Type B pancreatic cell (in vitro differentiated cells): ENCODE measurements around the gene PLEKHA8. TPM values are rescaled to one million over a fixed set of nuclear protein-coding genes. Genes with fewer than 3 reads are reported as not detected.
"Not testable (repeated sequence)": the region's sequence is repeated elsewhere in the genome, so short reads cannot be mapped to it uniquely, and the experiment has no call there.

Experiments
- DNase-seq: peaks from one replicate; pipeline ENCODE4 v3.0.0; 2021; ENCODE audit warnings: mixed read lengths; ENCODE audit not compliant: unreplicated experiment; ENCODE audit errors: extremely low spot score
- H3K27ac Mint-ChIP-seq: 2 replicates; pipeline ENCODE4 v1.8.0; 2021; ENCODE audit warnings: mild to moderate bottlenecking, mixed read lengths
- H3K27me3 Mint-ChIP-seq: 2 replicates; pipeline ENCODE4 v1.8.0; 2021; ENCODE audit warnings: mixed read lengths
- H3K36me3 Mint-ChIP-seq: 2 replicates; pipeline ENCODE4 v1.8.0; 2021; ENCODE audit warnings: mixed read lengths
- H3K4me1 Mint-ChIP-seq: one replicate; pipeline ENCODE4 v1.8.0; 2021; ENCODE audit warnings: mixed read lengths; ENCODE audit not compliant: unreplicated experiment
- H3K4me3 Mint-ChIP-seq: 2 replicates; pipeline ENCODE4 v1.8.0; 2021; ENCODE audit warnings: mild to moderate bottlenecking, mixed read lengths
- H3K9me3 Mint-ChIP-seq: 2 replicates; pipeline ENCODE4 v1.8.0; 2021; ENCODE audit warnings: mixed read lengths
- total RNA-seq: library from RNA; stranded (reverse); gene quantifications from 2 replicates; pipeline ENCODE4 v1.2.1, GENCODE V29; 2021; ENCODE audit warnings: low replicate concordance
- TF ChIP-seq, protein P1 (sequence below): fragments of 200-600 bp; sonication (generic); conservative IDR thresholded peaks from 2 replicates; pipeline ENCODE4 v1.5.0; 2021; ENCODE audit warnings: antibody characterized with exemption, mild to moderate bottlenecking

PLEKHA8 gene
- total RNA-seq, 1 donor from 2014 or later, result 46.0 TPM

DNA sequence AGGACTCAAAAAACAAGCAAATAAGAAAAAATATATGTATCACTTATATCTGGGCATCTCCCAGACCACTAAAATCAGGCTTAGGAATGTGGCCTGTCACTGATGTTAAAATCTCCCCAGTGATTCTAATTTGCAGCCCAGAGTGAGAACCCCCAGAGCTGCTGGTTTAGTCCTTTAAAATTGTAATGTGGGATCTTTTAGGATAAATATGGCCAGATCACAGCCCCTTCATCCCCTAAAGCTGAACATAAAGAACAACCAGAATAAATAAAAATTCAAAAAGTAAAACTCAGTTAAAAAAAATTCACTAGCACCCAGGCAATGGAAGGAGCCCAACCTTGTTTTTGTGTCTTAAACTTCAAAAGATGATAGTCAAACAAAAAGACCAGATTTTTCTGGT, 60.1 kb downstream of the PLEKHA8 start:
- no peaks in the 10 kb centered on the region for H3K27me3 Mint-ChIP-seq
- TF ChIP-seq, protein P1, sequence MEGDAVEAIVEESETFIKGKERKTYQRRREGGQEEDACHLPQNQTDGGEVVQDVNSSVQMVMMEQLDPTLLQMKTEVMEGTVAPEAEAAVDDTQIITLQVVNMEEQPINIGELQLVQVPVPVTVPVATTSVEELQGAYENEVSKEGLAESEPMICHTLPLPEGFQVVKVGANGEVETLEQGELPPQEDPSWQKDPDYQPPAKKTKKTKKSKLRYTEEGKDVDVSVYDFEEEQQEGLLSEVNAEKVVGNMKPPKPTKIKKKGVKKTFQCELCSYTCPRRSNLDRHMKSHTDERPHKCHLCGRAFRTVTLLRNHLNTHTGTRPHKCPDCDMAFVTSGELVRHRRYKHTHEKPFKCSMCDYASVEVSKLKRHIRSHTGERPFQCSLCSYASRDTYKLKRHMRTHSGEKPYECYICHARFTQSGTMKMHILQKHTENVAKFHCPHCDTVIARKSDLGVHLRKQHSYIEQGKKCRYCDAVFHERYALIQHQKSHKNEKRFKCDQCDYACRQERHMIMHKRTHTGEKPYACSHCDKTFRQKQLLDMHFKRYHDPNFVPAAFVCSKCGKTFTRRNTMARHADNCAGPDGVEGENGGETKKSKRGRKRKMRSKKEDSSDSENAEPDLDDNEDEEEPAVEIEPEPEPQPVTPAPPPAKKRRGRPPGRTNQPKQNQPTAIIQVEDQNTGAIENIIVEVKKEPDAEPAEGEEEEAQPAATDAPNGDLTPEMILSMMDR, result no peak
- no peaks in the 10 kb centered on the region for H3K4me1 Mint-ChIP-seq
- H3K9me3 Mint-ChIP-seq, result no peaks in the 10 kb centered on the region
- no peak overlapping the region for H3K27ac Mint-ChIP-seq
- DNase-seq, result no peak
- H3K4me3 Mint-ChIP-seq, result no peak overlapping the region
- peaks cover 18% of the 10 kb centered on the region for H3K36me3 Mint-ChIP-seq

DNA sequence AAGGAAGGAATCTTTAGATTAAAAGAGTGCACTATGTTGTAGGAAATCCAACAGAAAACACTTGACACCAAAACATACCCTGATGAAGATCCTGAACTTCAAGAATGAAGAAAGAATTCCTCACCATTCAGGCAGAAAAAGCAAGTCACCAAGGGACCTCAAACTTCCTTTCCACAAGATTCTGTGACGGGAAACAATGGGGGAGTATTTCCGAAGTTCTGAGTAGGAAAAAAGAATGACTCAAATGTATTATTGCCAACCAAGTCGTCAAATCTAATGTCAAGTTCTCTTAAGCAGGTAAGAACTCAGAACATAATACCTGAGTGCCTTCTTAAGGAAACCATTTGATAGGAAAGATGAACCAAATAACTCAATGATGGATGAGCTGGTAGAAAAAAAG, 61.9 kb downstream of the PLEKHA8 start:
- TF ChIP-seq, protein P1, result no peak
- DNase-seq, result no peak
- no peak overlapping the region for H3K27ac Mint-ChIP-seq
- H3K9me3 Mint-ChIP-seq, result peaks cover 4% of the 10 kb centered on the region
- H3K27me3 Mint-ChIP-seq, result no peaks in the 10 kb centered on the region
- H3K36me3 Mint-ChIP-seq, result peaks cover 24% of the 10 kb centered on the region
- H3K4me3 Mint-ChIP-seq, result no peak overlapping the region
- H3K4me1 Mint-ChIP-seq, result no peaks in the 10 kb centered on the region

DNA sequence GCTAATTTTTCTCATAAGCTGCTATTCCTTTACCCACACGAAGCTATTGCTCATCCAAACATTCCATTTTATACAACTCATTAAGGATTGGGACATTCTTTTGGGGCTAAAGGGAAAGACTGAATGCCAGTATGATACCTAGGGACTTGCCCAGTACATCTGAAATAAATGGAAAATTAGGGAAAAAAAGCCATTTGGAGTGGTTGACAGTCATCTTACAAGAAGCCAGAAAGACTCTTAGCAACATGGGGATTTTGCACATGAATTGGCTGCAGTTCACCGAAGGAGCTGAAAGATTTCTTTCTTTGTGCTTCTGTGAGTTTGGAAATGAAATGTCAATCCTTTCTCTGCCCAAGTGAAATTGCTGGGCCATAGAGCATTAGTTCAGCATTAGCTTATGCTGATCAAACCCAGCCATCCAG, 63.3 kb downstream of the PLEKHA8 start:
- DNase-seq, result no peak
- TF ChIP-seq, protein P1, result no peak
- Mint-ChIP-seq H3K27ac (no peak overlapping the region), H3K36me3 (peaks cover 15% of the 10 kb centered on the region), H3K4me3 (no peak overlapping the region), H3K4me1 (no peaks in the 10 kb centered on the region), H3K27me3 (no peaks in the 10 kb centered on the region), H3K9me3 (peaks cover 4% of the 10 kb centered on the region)

DNA sequence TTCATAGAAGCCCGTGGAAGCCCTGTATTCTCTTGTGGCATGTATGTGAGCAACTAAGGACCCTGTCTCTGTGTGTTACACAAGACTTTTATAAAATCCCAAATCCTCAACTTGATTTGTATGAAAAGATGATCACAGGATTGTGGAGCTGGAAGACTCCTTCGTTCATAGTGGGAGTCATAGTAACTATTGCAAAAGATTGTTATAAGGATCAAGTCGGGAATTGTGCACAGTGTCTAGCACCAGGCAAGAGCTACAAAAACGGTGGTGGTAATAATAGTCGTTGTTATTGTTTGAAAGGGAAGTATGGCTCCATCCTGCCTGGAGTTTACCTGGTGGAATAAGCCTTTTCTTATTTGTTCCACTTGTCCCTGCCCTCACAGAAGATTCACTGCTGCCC, 63.8 kb downstream of the PLEKHA8 start:
- Mint-ChIP-seq H3K4me1 (no peaks in the 10 kb centered on the region), H3K36me3 (peaks cover 15% of the 10 kb centered on the region), H3K27me3 (no peaks in the 10 kb centered on the region), H3K9me3 (peaks cover 5% of the 10 kb centered on the region), H3K4me3 (no peak overlapping the region), H3K27ac (no peak overlapping the region)
- DNase-seq, result no peak
- TF ChIP-seq, protein P1, result no peak

DNA sequence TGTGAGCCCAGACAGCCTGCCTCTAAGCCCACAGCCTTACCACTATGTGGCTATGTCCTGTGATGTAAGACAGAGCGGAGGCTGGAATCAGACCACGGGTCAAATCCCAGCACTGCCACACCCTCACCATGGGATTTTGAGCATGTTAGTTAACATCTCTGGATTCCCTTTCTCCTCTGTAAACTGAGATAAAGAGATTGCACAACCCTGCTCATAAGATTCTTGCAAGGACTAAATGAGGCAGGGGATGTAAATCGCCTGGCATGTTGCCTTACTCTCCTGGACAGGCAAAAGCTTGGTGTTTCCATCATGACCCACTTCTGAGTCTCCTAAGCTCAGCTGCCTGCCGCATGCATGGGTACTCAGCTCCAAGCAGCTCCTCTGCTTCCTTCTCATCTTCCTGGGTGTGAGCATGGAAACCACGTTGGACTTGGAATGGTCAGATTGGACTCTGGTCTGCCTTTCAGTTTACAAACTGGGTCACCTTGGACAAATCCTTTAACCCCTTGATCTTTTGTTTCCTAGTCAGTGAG, 65.3 kb downstream of the PLEKHA8 start:
- Mint-ChIP-seq H3K27me3 (no peaks in the 10 kb centered on the region), H3K36me3 (peaks cover 19% of the 10 kb centered on the region), H3K4me1 (no peaks in the 10 kb centered on the region), H3K9me3 (peaks cover 11% of the 10 kb centered on the region), H3K27ac (no peak overlapping the region), H3K4me3 (no peak overlapping the region)
- DNase-seq, result no peak
- TF ChIP-seq, protein P1, result no peak

DNA sequence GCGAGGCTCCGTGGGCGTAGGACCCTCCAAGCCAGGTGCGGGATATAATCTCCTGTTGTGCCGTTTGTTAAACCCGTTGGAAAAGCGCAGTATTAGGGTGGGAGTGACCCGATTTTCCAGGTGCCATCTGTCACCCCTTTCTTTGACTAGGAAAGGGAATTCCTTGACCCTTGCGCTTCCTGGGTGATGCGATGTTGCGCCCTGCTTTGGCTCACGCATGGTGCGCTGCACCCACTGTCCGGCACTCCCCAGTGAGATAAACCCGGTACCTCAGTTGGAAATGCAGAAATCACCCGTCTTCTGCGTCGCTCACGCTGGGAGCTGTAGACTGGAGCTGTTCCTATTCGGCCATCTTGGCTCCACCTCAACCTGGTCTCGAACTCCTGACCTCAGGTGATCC, 70.4 kb downstream of the PLEKHA8 start:
- not testable (repeated sequence) for H3K4me3 Mint-ChIP-seq, H3K27ac Mint-ChIP-seq, H3K27me3 Mint-ChIP-seq, H3K4me1 Mint-ChIP-seq, DNase-seq
- Mint-ChIP-seq H3K9me3 (peaks cover 18% of the 10 kb centered on the region), H3K36me3 (peaks cover 29% of the 10 kb centered on the region)
